Neural cell (in vitro differentiated cells): Measurements from ENCODE around the gene SFMBT2. TPM values are rescaled to one million over a fixed set of nuclear protein-coding genes. Genes with fewer than 3 reads are reported as not detected.

Source experiments
- H2AFZ ChIP-seq: fragments of 200-600, 300-800 bp; sonication (generic), shearing (Covaris generic); 2 replicates; pipeline ENCODE4 v1.6.0; 2014; ENCODE audit warnings: low read depth, mild to moderate bottlenecking, antibody characterized with exemption, low read length, moderate library complexity
- H3F3A ChIP-seq: fragments of 200-600 bp; shearing (Covaris generic); 2 replicates; pipeline ENCODE4 v1.6.1; 2016; ENCODE audit warnings: mild to moderate bottlenecking, moderate library complexity, mixed read lengths, antibody characterized with exemption, low read length; ENCODE audit not compliant: insufficient read depth, poor library complexity, severe bottlenecking
- H3K27ac ChIP-seq: fragments of 200-600, 300-800 bp; sonication (generic), shearing (Covaris generic); 2 replicates; pipeline ENCODE4 v1.5.1; 2014; ENCODE audit warnings: mild to moderate bottlenecking, low read length, moderate library complexity
- H3K27me3 ChIP-seq: fragments of 300-800, 200-600 bp; sonication (generic), shearing (Covaris generic); 2 replicates; pipeline ENCODE4 v1.6.0; 2014; ENCODE audit warnings: mild to moderate bottlenecking, low read depth, low read length, moderate library complexity; ENCODE audit not compliant: insufficient read depth
- H3K36me3 ChIP-seq: fragments of 300-800, 200-600 bp; sonication (generic), shearing (Covaris generic); 2 replicates; pipeline ENCODE4 v1.5.1; 2014; ENCODE audit warnings: mild to moderate bottlenecking, antibody characterized with exemption, low read length, moderate library complexity; ENCODE audit not compliant: insufficient read depth
- H3K4me2 ChIP-seq: fragments of 300-800, 200-600 bp; sonication (generic), shearing (Covaris generic); 2 replicates; pipeline ENCODE4 v1.6.0; 2014; ENCODE audit warnings: mild to moderate bottlenecking, low read length
- H3K4me3 ChIP-seq: fragments of 300-800, 200-600 bp; sonication (generic), shearing (Covaris generic); 2 replicates; pipeline ENCODE4 v1.5.1; 2014; ENCODE audit warnings: mild to moderate bottlenecking, low read length, moderate library complexity
- H3K79me2 ChIP-seq: fragments of 200-600 bp; shearing (Covaris generic); replicated peaks from 2 replicates; pipeline ENCODE4 v1.6.0; 2014; ENCODE audit warnings: mild to moderate bottlenecking, low read length, moderate library complexity; ENCODE audit not compliant: insufficient read depth
- H3K9ac ChIP-seq: fragments of 300-800, 200-600 bp; sonication (generic), shearing (Covaris generic); 2 replicates; pipeline ENCODE4 v1.6.1; 2016; ENCODE audit warnings: mild to moderate bottlenecking, low read length, mixed read lengths
- H3K9me2 ChIP-seq: fragments of 200-600 bp; shearing (Covaris generic); 2 replicates; pipeline ENCODE4 v1.6.1; 2016; ENCODE audit warnings: mild to moderate bottlenecking, low read length, mixed read lengths; ENCODE audit not compliant: insufficient read depth
- H3K9me3 ChIP-seq: fragments of 200-600, 300-800 bp; sonication (generic), shearing (Covaris generic); 2 replicates; pipeline ENCODE4 v1.6.1; 2016; ENCODE audit warnings: mild to moderate bottlenecking, mixed run types, low read length, moderate library complexity, mixed read lengths
- H4K20me1 ChIP-seq: fragments of 200-600 bp; shearing (Covaris generic); 2 replicates; pipeline ENCODE4 v1.6.1; 2016; ENCODE audit warnings: mild to moderate bottlenecking, mixed run types; ENCODE audit not compliant: insufficient read depth
- CTCF ChIP-seq: fragments of 450-650 bp; IDR thresholded peaks from 2 replicates; pipeline ENCODE4 v1.5.1; 2014; ENCODE audit warnings: antibody characterized with exemption, mild to moderate bottlenecking, moderate library complexity; ENCODE audit not compliant: poor library complexity, severe bottlenecking
- EP300 ChIP-seq: fragments of 450-650 bp; conservative IDR thresholded peaks from 2 replicates; pipeline ENCODE4 v1.6.1; 2014; ENCODE audit warnings: antibody characterized with exemption, mild to moderate bottlenecking, moderate library complexity; ENCODE audit not compliant: poor library complexity, severe bottlenecking
- EZH2 ChIP-seq: fragments of 200-600, 300-800 bp; shearing (Covaris generic), sonication (generic); IDR thresholded peaks from 2 replicates; pipeline ENCODE4 v1.6.1; 2014; ENCODE audit warnings: antibody characterized with exemption, low read length, borderline replicate concordance, mild to moderate bottlenecking; ENCODE audit not compliant: insufficient read depth, poor library complexity, severe bottlenecking
- MXI1 ChIP-seq: fragments of 450-650 bp; conservative IDR thresholded peaks from 2 replicates; pipeline ENCODE4 v1.6.1; 2014; ENCODE audit warnings: antibody characterized with exemption, mild to moderate bottlenecking; ENCODE audit not compliant: poor library complexity, severe bottlenecking
- POLR2AphosphoS5 ChIP-seq: IDR thresholded peaks from 2 replicates; pipeline ENCODE4 v1.6.1; 2012
- RAD21 ChIP-seq: fragments of 450-650 bp; conservative IDR thresholded peaks from 2 replicates; pipeline ENCODE4 v1.6.1; 2014; ENCODE audit warnings: antibody characterized with exemption, mild to moderate bottlenecking, moderate library complexity
- REST ChIP-seq: IDR thresholded peaks from 2 replicates; pipeline ENCODE4 v1.6.1; 2012; ENCODE audit warnings: borderline replicate concordance
- SMC3 ChIP-seq: fragments of 450-650 bp; conservative IDR thresholded peaks from 2 replicates; pipeline ENCODE4 v1.6.1; 2014; ENCODE audit warnings: antibody characterized with exemption, mild to moderate bottlenecking, moderate library complexity; ENCODE audit not compliant: poor library complexity
- TAF1 ChIP-seq: IDR thresholded peaks from 2 replicates; pipeline ENCODE4 v1.6.1; 2012; ENCODE audit warnings: low read depth
- polyA plus RNA-seq: library from polyadenylated mRNA; depleted of rRNA; stranded (reverse); fragments of >200 nt; gene quantifications from 2 replicates; pipeline ENCODE4 v1.2.3, GENCODE V29; 2014

Gene SFMBT2
- polyA plus RNA-seq, 1 donor from 2014 or later: 1.3 TPM

GRCh38 chr10:7361316-7361715 lies 49.5 kb downstream of the SFMBT2 start:
- no peak overlapping the region for H3K9ac ChIP-seq
- no peak overlapping the region for H3K4me2 ChIP-seq
- H3K4me3 ChIP-seq: no peak overlapping the region
- H3K36me3 ChIP-seq: no peaks in the 10 kb centered on the region
- TF ChIP-seq CTCF (no peak), MXI1 (no peak), TAF1 (no peak), RAD21 (no peak), EZH2 (no peak), EP300 (no peak), POLR2AphosphoS5 (no peak)
- H3K9me2 ChIP-seq: no peaks in the 10 kb centered on the region
- no peaks in the 10 kb centered on the region for H3F3A ChIP-seq
- H3K27ac ChIP-seq: no peak overlapping the region
- H2AFZ ChIP-seq: no peak overlapping the region
- no peaks in the 10 kb centered on the region for H4K20me1 ChIP-seq
- no peaks in the 10 kb centered on the region for H3K27me3 ChIP-seq
- H3K79me2 ChIP-seq: no peaks in the 10 kb centered on the region
- no peaks in the 10 kb centered on the region for H3K9me3 ChIP-seq

- Histone ChIP-seq H4K20me1 (no peaks in the 10 kb centered on the region), H3K9ac (no peak overlapping the region), H3K27ac (no peak overlapping the region), H3K27me3 (no peaks in the 10 kb centered on the region), H3K36me3 (no peaks in the 10 kb centered on the region), H2AFZ (no peak overlapping the region), H3K9me2 (no peaks in the 10 kb centered on the region), H3K4me2 (no peak overlapping the region), H3K79me2 (no peaks in the 10 kb centered on the region), H3F3A (no peaks in the 10 kb centered on the region), H3K4me3 (no peak overlapping the region), H3K9me3 (no peaks in the 10 kb centered on the region)
- no peak for TF ChIP-seq EP300
- no peak for TF ChIP-seq EZH2
- no peak for TF ChIP-seq SMC3
- TF ChIP-seq POLR2AphosphoS5: no peak
- TF ChIP-seq RAD21: no peak
- no peak for TF ChIP-seq MXI1
- TF ChIP-seq REST: no peak
- TF ChIP-seq CTCF: no peak
- no peak for TF ChIP-seq TAF1
Observed at GRCh38 chr10:7359954-7360353, 50.9 kb downstream of the SFMBT2 start.
